Fibroblast of the aortic adventitia (primary cell): ENCODE data around the gene TRPC5OS. TPM values are rescaled to one million over a fixed set of nuclear protein-coding genes. Genes with fewer than 3 reads are reported as not detected.

Experiments used
- DNase-seq: peaks from one replicate; pipeline ENCODE4 v3.0.0-alpha.2; 2010; ENCODE audit warnings: low read depth
- H3K4me3 ChIP-seq: 2 replicates; pipeline ENCODE4 v1.5.1; 2011; ENCODE audit warnings: low read depth, mild to moderate bottlenecking, control low read depth, low read length, moderate library complexity
- total RNA-seq: library from RNA; depleted of rRNA; stranded (reverse); fragments of >200 nt; gene quantifications from 2 replicates; pipeline ENCODE4 v1.2.3, GENCODE V29; 2012; ENCODE audit warnings: low replicate concordance
- TF ChIP-seq, protein P1 (sequence below): IDR thresholded peaks from 2 replicates; pipeline ENCODE4 v1.5.1; 2011; ENCODE audit warnings: mild to moderate bottlenecking, low read length, control low read depth, inconsistent platforms; ENCODE audit not compliant: insufficient read depth

TRPC5OS gene
- total RNA-seq, 1 donor = not detected

DNA sequence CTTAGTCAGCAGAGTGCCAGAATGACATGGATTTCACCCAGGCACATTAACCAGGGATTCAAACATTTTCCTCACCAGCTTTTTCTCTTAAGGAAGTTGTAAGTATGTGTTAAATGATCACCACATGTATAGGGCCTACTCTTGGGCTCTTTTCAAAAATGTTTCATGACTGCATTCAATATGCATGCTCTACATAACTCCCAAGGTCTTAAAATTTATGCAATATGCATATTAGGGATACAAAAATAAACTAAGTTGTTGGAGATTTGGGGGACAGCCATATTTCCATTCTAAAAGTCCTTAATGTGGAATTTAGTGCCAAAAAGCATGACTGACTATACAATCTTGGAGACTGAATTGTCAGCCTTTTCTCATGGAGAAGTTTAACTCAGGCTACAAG lies 25.0 kb upstream of the TRPC5OS start:
- no peak for DNase-seq
- H3K4me3 ChIP-seq = no peak overlapping the region
- TF ChIP-seq, protein P1, sequence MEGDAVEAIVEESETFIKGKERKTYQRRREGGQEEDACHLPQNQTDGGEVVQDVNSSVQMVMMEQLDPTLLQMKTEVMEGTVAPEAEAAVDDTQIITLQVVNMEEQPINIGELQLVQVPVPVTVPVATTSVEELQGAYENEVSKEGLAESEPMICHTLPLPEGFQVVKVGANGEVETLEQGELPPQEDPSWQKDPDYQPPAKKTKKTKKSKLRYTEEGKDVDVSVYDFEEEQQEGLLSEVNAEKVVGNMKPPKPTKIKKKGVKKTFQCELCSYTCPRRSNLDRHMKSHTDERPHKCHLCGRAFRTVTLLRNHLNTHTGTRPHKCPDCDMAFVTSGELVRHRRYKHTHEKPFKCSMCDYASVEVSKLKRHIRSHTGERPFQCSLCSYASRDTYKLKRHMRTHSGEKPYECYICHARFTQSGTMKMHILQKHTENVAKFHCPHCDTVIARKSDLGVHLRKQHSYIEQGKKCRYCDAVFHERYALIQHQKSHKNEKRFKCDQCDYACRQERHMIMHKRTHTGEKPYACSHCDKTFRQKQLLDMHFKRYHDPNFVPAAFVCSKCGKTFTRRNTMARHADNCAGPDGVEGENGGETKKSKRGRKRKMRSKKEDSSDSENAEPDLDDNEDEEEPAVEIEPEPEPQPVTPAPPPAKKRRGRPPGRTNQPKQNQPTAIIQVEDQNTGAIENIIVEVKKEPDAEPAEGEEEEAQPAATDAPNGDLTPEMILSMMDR = no peak

DNA sequence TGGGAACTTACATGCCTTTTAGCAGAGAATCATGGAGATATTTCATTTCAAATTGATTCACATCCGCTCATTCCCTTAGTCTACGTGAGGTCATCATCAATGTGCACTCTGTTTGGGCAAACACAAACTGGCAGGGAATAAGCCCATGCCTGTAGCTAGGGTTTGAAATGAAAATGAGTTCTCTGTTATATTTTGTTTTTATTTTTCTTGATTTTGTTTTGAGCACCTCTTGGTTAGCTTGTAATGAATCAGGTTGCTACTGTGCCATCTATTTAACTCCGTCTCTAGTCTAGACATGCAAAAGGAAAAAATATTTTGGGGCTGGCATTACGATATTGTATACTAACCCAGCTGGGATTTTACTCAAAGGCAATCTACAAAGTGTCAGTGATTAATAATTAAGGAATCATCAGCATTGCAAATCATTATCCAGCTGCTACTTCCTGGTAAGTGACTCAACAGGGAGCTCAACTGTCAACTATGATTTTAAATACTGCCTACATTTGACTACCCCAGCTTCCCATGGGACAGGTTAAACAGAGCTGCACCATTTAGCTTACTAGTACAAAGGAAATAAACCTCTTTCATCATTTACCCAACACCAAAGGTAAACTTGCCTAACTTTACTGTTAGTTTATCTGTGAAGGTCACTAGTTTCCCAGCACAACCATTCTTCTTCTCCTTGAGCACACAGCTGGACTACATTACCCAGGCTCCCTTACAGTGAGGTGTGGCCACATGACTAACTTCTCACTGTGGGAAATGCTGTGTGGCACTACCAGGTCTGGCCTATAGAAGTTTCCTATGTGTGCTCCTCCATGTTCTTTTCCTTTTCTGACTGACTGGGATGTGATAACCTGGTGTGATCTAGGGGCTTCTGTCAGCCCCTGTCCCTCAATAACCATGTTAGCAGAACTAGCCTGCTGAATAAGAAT lies 21.2 kb upstream of the TRPC5OS start:
- no peak for DNase-seq
- no peak overlapping the region for H3K4me3 ChIP-seq
- TF ChIP-seq, protein P1 = no peak

DNA sequence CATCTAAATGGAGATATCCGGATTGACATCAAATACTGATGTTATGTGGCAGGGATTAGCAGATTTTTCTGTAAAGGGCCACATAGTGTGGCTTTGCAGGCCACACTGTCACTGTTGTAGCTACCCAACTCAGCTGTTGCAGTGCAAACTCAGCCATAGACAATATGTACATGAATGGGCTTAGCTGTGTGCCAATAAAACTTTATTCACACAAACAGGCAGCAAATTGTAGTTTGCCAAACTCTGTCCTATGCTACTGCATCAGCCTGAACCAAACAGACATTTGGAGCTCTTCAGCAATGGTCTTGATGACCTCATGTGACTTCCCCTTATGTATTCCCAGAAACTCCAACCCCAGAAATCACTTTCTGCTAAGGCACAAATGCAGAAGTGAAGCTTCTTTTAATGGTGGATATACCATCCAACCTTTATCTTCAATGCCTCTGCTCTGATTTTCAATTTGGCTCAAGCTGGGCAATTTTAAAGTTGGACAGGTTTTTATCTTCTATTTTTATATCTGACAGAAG lies 18.4 kb upstream of the TRPC5OS start:
- no peak for DNase-seq
- no peak overlapping the region for H3K4me3 ChIP-seq
- TF ChIP-seq, protein P1 = no peak

DNA sequence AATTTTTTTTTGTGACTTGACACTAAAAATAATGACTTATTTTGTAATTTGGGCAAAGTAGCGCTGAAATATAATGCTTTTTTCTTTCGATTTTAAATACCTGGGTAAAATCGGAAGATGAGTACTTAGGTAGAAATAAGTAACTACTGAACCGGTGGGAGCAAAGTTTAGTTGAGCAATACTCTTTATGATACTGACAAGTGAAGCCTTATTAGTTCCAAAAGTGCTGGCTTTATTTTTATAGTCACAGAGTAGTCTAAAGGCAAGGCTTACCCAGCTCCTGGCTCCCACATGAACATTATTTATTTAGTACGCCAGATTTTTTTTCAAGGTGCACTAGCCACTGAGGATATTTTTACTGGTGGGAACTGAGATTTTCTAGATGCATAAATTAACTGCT lies 14.4 kb upstream of the TRPC5OS start:
- TF ChIP-seq, protein P1 = no peak
- no peak for DNase-seq
- H3K4me3 ChIP-seq = no peak overlapping the region

DNA sequence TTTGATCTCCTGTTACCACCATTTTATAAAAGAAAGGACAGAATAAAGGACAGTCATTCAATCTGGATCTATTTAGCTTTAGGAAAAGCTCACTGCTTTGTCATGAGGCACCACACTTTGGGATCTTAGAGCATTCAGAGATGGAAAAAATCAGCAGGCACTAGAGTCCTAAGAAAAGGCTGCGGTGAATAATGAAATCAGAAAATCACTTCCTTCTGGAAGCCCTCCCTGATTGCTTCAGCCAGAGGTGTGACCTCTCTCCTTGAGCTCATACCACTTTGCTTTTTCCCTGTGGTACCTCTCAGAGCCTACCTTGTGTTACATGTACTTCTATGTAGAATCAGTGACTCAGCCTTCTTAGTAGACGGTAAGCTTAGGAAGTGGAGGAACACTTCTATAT lies 8.7 kb upstream of the TRPC5OS start:
- TF ChIP-seq, protein P1 = no peak
- no peak for DNase-seq
- no peak overlapping the region for H3K4me3 ChIP-seq

DNA sequence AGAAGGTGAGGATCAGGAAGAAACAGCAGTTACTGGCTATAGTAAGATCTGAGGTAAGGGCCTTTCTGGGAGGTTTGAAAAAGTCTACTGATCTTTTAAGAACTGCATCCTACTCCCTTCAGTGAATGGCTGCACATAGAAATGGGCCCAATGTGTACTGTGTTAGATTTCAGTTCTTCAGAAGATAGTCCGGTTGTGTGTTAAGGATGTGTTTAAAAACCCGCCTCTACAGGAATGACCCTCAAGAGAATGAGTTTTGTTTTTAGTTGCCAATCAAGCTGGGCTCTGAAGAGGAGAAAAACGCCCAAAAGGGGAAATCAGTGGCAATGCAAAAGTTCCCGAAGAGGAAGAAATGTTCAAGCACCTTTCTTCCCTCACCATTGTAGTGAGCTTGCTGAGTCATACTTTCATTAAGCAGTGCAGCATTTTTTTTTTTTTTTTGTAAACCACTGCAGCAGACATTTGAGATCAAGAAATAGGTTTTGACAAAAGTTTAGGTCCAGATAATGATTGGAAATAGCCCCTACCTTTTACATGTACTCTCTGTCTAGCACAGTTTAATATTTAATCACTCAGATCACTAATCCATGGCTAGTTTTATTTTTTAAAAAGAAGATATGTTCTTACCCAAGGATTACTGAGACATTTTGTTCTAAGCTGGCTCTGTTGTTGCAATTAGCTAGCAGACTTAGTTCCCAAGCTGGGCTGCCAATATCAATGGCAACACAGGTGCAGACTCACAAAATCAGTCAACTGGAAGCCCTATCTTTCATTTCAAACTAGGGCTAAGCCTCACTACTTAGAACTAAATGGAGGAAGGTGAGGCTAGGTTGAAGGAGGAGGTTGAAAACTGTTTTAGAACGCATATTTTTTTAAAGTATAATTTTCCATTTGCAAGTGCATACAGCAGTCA lies 7.0 kb upstream of the TRPC5OS start:
- TF ChIP-seq, protein P1 = no peak
- DNase-seq = peak; percentile 5
- no peak overlapping the region for H3K4me3 ChIP-seq
